Measurements from ENCODE around the gene ASTN2. TPM values are rescaled to one million over a fixed set of nuclear protein-coding genes. Genes with fewer than 3 reads are reported as not detected.

Gene ASTN2
- total and polyA plus RNA-seq, 4 donors = 0.57 to 2.9 (median 1.4) TPM

GRCh38 chr9:117245175-117245829 lies 169.6 kb downstream of the ASTN2 start:
- Histone ChIP-seq H3K27me3 (ENCODE audit: control insufficient read depth in 4 of 4, insufficient read depth in 4 of 4, low read length in 3 of 4) (no peaks in the 10 kb centered on the region), H3K4me3 (ENCODE audit: low read depth in 1 of 3, low read length in 3 of 3) (no peak overlapping the region), H3K9me3 (ENCODE audit: control insufficient read depth in 4 of 4, low read length in 3 of 4) (no peaks in the 10 kb centered on the region), H3K9ac (ENCODE audit: low read depth in 1 of 2, low read length in 2 of 2) (no peak overlapping the region), H3K36me3 (ENCODE audit: control insufficient read depth in 4 of 4, insufficient read depth in 3 of 4, low read depth in 1 of 4, low read length in 3 of 4) (no peaks in the 10 kb centered on the region), H3K4me1 (ENCODE audit: control insufficient read depth in 4 of 4, insufficient read depth in 4 of 4, low read length in 3 of 4) (no peaks in the 10 kb centered on the region), H3K27ac (ENCODE audit: low read depth in 1 of 2, low read length in 2 of 2) (no peak overlapping the region)
- TF ChIP-seq NR2F2 (IDR thresholded peaks at IDR 0.05) (no peak), REST (IDR thresholded peaks at IDR 0.05) (no peak), CTCF (IDR thresholded peaks at IDR 0.05; ENCODE audit: low read depth, low read length, missing input control) (no peak), GABPA (IDR thresholded peaks at IDR 0.05 in 1 of 2, conservative IDR thresholded peaks at IDR 0.05 in 1 of 2) (no peak), ATF3 (IDR thresholded peaks at IDR 0.05) (no peak), MAX (IDR thresholded peaks at IDR 0.05) (no peak), ZBTB33 (IDR thresholded peaks at IDR 0.05) (no peak), SP1 (IDR thresholded peaks at IDR 0.05) (no peak), YY1 (IDR thresholded peaks at IDR 0.05) (no peak), HNF4G (IDR thresholded peaks at IDR 0.05) (no peak), EGR1 (IDR thresholded peaks at IDR 0.05; ENCODE audit: low read depth in 2 of 2) (no peak), RAD21 (IDR thresholded peaks at IDR 0.05) (no peak)
- 68% methylated on average over 8 of the region's 8 CpGs for WGBS
- no peak for DNase-seq (ENCODE audit: low spot score)

DNA sequence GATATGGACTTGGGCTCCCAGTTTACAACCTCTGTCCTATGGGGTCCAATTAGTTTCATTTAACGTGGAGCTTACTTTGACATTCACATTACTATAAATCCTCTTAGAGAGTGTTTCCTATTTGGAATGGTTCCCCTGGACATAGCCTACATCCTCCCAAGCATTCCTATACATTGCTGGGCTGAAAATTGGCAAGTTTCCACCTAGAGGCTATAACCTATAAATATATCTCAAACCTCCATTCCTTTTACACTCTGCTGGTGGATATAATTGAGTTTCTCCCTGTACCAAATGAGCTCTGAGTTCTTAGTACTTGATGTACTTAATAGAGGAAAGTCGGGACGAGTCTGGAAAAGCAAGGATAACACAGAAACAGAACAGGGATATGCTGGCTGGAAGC lies 172.8 kb downstream of the ASTN2 start:
- no peaks in the 10 kb centered on the region for H3K4me1 ChIP-seq (ENCODE audit: control insufficient read depth in 4 of 4, insufficient read depth in 4 of 4, low read length in 3 of 4)
- WGBS = 86% methylated on average over 3 of the region's 3 CpGs
- H3K9me3 ChIP-seq (ENCODE audit: control insufficient read depth in 4 of 4, low read length in 3 of 4) = no peaks in the 10 kb centered on the region
- no peak for DNase-seq (ENCODE audit: low spot score)
- H3K4me3 ChIP-seq (ENCODE audit: low read depth in 1 of 3, low read length in 3 of 3) = no peak overlapping the region
- H3K27ac ChIP-seq (ENCODE audit: low read depth in 1 of 2, low read length in 2 of 2) = no peak overlapping the region
- no peak overlapping the region for H3K9ac ChIP-seq (ENCODE audit: low read depth in 1 of 2, low read length in 2 of 2)
- no peaks in the 10 kb centered on the region for H3K27me3 ChIP-seq (ENCODE audit: control insufficient read depth in 4 of 4, insufficient read depth in 4 of 4, low read length in 3 of 4)
- H3K36me3 ChIP-seq (ENCODE audit: control insufficient read depth in 4 of 4, insufficient read depth in 3 of 4, low read depth in 1 of 4, low read length in 3 of 4) = no peaks in the 10 kb centered on the region
- TF ChIP-seq GABPA (IDR thresholded peaks at IDR 0.05 in 1 of 2, conservative IDR thresholded peaks at IDR 0.05 in 1 of 2) = no peak
- TF ChIP-seq FOXA1 (IDR thresholded peaks at IDR 0.05) = no peak
- TF ChIP-seq TAF1 (conservative IDR thresholded peaks at IDR 0.05) = no peak
- no peak for TF ChIP-seq JUND (IDR thresholded peaks at IDR 0.05)
- TF ChIP-seq SP1 (IDR thresholded peaks at IDR 0.05) = no peak
- no peak for TF ChIP-seq RAD21 (IDR thresholded peaks at IDR 0.05)
- TF ChIP-seq FOXA2 (IDR thresholded peaks at IDR 0.05) = no peak
- no peak for TF ChIP-seq RXRA (IDR thresholded peaks at IDR 0.05)
- no peak for TF ChIP-seq EGR1 (IDR thresholded peaks at IDR 0.05; ENCODE audit: low read depth in 2 of 2)
- no peak for TF ChIP-seq MAX (IDR thresholded peaks at IDR 0.05)
- TF ChIP-seq CTCF (IDR thresholded peaks at IDR 0.05; ENCODE audit: low read depth, low read length, missing input control) = no peak
- no peak for TF ChIP-seq ZBTB33 (IDR thresholded peaks at IDR 0.05)
- no peak for TF ChIP-seq NR2F2 (IDR thresholded peaks at IDR 0.05)
- TF ChIP-seq YY1 (IDR thresholded peaks at IDR 0.05) = no peak

All from liver (tissue), 9 donors.